MM.1S (cell line): Measurements from ENCODE around the gene COLEC12.

Experiments
- DNase-seq: peaks from one replicate; pipeline ENCODE4 v3.0.0-alpha.2; 2015
- H2AFZ ChIP-seq: fragments of 300-600 bp; sonication (generic); 2 replicates; pipeline ENCODE4 v1.6.0; 2016; ENCODE audit warnings: antibody characterized with exemption, low read length
- H3F3A ChIP-seq: fragments of 300-600 bp; sonication (generic); 2 replicates; pipeline ENCODE4 v1.6.1; 2016; ENCODE audit warnings: mild to moderate bottlenecking, antibody characterized with exemption, low read length, moderate library complexity, mixed read lengths; ENCODE audit not compliant: insufficient read depth
- H3K27ac ChIP-seq: fragments of 300-600 bp; sonication (generic); 2 replicates; pipeline ENCODE4 v1.5.1; 2016; ENCODE audit warnings: mild to moderate bottlenecking, low read length
- H3K27me3 ChIP-seq: fragments of 300-600 bp; sonication (generic); replicated peaks from 2 replicates; pipeline ENCODE4 v1.6.0; 2016; ENCODE audit warnings: low read length; ENCODE audit not compliant: insufficient read depth
- H3K36me3 ChIP-seq: fragments of 300-600 bp; sonication (generic); replicated peaks from 2 replicates; pipeline ENCODE4 v1.6.1; 2016; ENCODE audit warnings: mild to moderate bottlenecking, low read length, mixed read lengths; ENCODE audit not compliant: insufficient read depth
- H3K4me1 ChIP-seq: fragments of 300-600 bp; sonication (generic); 2 replicates; pipeline ENCODE4 v1.6.1; 2016; ENCODE audit warnings: low read length, mixed read lengths
- H3K4me2 ChIP-seq: fragments of 300-600 bp; sonication (generic); 2 replicates; pipeline ENCODE4 v1.6.0; 2016; ENCODE audit warnings: low read depth, low read length
- H3K4me3 ChIP-seq: fragments of 300-600 bp; sonication (generic); 2 replicates; pipeline ENCODE4 v1.5.1; 2016; ENCODE audit warnings: low read length, mixed read lengths
- H3K79me2 ChIP-seq: fragments of 300-600 bp; sonication (generic); 2 replicates; pipeline ENCODE4 v1.6.1; 2016; ENCODE audit warnings: mixed run types, low read length, mixed read lengths
- H3K9ac ChIP-seq: fragments of 300-600 bp; sonication (generic); 2 replicates; pipeline ENCODE4 v1.6.1; 2016; ENCODE audit warnings: low read length, mixed read lengths
- H3K9me2 ChIP-seq: fragments of 300-600 bp; sonication (generic); replicated peaks from 2 replicates; pipeline ENCODE4 v1.6.1; 2016; ENCODE audit warnings: mild to moderate bottlenecking, low read length, mixed read lengths; ENCODE audit not compliant: insufficient read depth
- H3K9me3 ChIP-seq: fragments of 300-600 bp; sonication (generic); replicated peaks from 2 replicates; pipeline ENCODE4 v1.6.1; 2016; ENCODE audit warnings: mild to moderate bottlenecking, low read length, mixed read lengths; ENCODE audit not compliant: insufficient read depth
- H4K20me1 ChIP-seq: fragments of 300-600 bp; sonication (generic); 2 replicates; pipeline ENCODE4 v1.6.1; 2016; ENCODE audit warnings: mild to moderate bottlenecking, low read length, moderate library complexity, mixed read lengths; ENCODE audit not compliant: insufficient read depth
- EZH2 ChIP-seq: fragments of 300-600 bp; sonication (generic); optimal IDR thresholded peaks from 2 replicates; pipeline ENCODE3; 2017; ENCODE audit warnings: low read depth, mild to moderate bottlenecking, antibody characterized with exemption, low read length, mixed read lengths
- EZH2phosphoT487 ChIP-seq: fragments of 300-600 bp; sonication (generic); IDR thresholded peaks from 2 replicates; pipeline ENCODE4 v1.6.1; 2018; ENCODE audit warnings: antibody characterized with exemption, low read length
- TF ChIP-seq, protein P1 (sequence below): fragments of 300-600 bp; sonication (generic); IDR thresholded peaks from 2 replicates; pipeline ENCODE4 v1.5.1; 2016; ENCODE audit warnings: antibody characterized with exemption, low read length, mixed read lengths

Gene COLEC12

GRCh38 chr18:422966-423365, 77.5 kb downstream of the COLEC12 start:
- Histone ChIP-seq H3K36me3 (no peaks in the 10 kb centered on the region), H3K79me2 (no peaks in the 10 kb centered on the region), H3K9me3 (no peaks in the 10 kb centered on the region), H3K9ac (no peak overlapping the region), H2AFZ (no peak overlapping the region), H3K4me3 (no peak overlapping the region), H4K20me1 (no peaks in the 10 kb centered on the region), H3K27me3 (no peaks in the 10 kb centered on the region), H3K27ac (no peak overlapping the region), H3K4me2 (no peak overlapping the region), H3K4me1 (no peaks in the 10 kb centered on the region), H3F3A (no peaks in the 10 kb centered on the region), H3K9me2 (no peaks in the 10 kb centered on the region)
- no peak for DNase-seq
- TF ChIP-seq EZH2 (no peak), EZH2phosphoT487 (no peak)
- TF ChIP-seq, protein P1, sequence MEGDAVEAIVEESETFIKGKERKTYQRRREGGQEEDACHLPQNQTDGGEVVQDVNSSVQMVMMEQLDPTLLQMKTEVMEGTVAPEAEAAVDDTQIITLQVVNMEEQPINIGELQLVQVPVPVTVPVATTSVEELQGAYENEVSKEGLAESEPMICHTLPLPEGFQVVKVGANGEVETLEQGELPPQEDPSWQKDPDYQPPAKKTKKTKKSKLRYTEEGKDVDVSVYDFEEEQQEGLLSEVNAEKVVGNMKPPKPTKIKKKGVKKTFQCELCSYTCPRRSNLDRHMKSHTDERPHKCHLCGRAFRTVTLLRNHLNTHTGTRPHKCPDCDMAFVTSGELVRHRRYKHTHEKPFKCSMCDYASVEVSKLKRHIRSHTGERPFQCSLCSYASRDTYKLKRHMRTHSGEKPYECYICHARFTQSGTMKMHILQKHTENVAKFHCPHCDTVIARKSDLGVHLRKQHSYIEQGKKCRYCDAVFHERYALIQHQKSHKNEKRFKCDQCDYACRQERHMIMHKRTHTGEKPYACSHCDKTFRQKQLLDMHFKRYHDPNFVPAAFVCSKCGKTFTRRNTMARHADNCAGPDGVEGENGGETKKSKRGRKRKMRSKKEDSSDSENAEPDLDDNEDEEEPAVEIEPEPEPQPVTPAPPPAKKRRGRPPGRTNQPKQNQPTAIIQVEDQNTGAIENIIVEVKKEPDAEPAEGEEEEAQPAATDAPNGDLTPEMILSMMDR = no peak

DNA sequence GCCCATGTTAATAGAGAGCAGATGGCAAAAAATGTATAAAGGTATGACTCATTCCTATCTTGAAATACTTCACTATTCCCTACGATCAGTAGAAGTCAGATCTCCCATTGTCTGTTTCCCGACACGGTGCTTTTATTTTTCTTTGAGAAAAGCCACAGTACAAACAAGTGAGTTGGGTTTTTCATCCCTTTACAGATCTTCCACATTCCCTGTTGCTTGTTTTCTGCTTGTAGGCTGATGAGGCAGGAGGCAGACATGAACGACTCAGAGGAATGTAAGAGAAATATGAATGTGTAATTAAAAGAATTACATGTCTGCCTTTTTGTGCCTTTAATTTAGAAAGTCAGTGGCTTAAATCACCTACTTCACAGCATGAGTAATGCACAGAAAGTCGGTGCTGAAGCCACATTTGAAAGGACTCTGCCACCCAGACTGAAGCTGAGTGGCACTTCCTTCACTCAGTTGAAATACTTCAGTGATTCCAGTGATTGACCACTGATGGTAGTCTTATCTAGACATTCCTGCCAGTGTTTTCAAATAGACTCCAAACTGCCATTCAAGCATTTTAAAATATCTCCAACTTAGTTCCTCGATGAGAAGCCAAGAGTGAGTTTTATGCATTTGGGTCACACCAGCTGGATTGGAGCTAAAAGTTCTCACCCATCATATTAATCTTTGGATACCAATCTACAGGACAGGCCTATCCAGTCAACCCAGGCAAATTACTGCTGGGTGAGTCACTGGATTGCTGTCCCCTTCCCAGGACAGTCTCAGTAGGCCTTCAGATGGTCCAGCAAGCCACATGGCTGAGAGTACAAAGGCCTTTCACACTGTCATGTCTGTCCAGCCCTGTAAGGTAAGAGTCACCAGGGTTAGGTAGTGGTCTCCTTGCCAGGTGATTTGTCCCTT, 79.0 kb downstream of the COLEC12 start:
- Histone ChIP-seq H3K27me3 (no peaks in the 10 kb centered on the region), H3K9me2 (no peaks in the 10 kb centered on the region), H2AFZ (no peak overlapping the region), H3K79me2 (no peaks in the 10 kb centered on the region), H3K4me2 (no peak overlapping the region), H3K4me3 (no peak overlapping the region), H4K20me1 (no peaks in the 10 kb centered on the region), H3K9ac (no peak overlapping the region), H3F3A (no peaks in the 10 kb centered on the region), H3K4me1 (no peaks in the 10 kb centered on the region), H3K36me3 (no peaks in the 10 kb centered on the region), H3K9me3 (no peaks in the 10 kb centered on the region), H3K27ac (no peak overlapping the region)
- TF ChIP-seq EZH2 (no peak), EZH2phosphoT487 (no peak)
- TF ChIP-seq, protein P1 = no peak
- no peak for DNase-seq

DNA sequence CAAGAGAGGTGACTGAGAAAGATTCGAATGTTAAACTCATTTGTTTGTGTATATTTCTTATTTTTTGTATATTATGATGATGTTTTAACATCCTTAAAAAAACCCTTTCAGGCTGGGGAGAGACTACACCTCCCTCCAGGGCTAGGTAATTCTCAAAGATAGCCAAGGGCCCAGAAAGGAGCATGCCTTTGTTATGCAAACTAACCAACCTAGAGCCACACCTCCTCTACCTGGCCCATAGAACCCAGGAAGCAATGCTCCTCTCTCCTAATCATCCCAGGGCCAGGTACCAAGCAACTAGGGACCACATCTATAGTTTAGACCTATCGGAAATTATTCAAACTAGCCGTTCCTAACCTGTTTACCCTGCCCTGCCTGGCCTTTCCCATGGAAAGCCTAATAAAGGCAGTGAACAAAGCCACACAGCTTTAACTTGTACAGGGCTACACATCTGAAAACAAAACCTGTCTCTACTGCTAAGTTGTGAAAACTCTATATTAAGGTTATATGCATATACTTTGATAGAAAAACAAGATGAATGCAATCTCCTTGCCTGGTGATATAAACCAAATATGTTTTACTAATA, 79.7 kb downstream of the COLEC12 start:
- Histone ChIP-seq H3K27ac (no peak overlapping the region), H3K79me2 (no peaks in the 10 kb centered on the region), H3K4me1 (no peaks in the 10 kb centered on the region), H3K9me3 (no peaks in the 10 kb centered on the region), H3K27me3 (no peaks in the 10 kb centered on the region), H4K20me1 (no peaks in the 10 kb centered on the region), H3K4me2 (no peak overlapping the region), H3K36me3 (no peaks in the 10 kb centered on the region), H2AFZ (no peak overlapping the region), H3K9ac (no peak overlapping the region), H3F3A (no peaks in the 10 kb centered on the region), H3K9me2 (no peaks in the 10 kb centered on the region), H3K4me3 (no peak overlapping the region)
- DNase-seq = no peak
- TF ChIP-seq EZH2phosphoT487 = no peak
- TF ChIP-seq, protein P1 = no peak
- TF ChIP-seq EZH2 = no peak
